GM20431 (cell line): ENCODE results near the gene SUSD3.
"Not testable (repeated sequence)": the region's sequence is repeated elsewhere in the genome, so short reads cannot be mapped to it uniquely, and the experiment has no call there.

Experiments
- in situ Hi-C: fragments of 300-500 bp; cut with MseI, MboI; formaldehyde crosslinking; loops from one replicate; pipeline ENCODE4 v1.15.0; 2020; ENCODE audit warnings: low sequenced_read_pairs; ENCODE audit not compliant: unreplicated experiment

The SUSD3 gene

GRCh38 chr9:93107151-93107824, 48.8 kb downstream of the SUSD3 start:
- in situ Hi-C loops = no loop called here

- in situ Hi-C loops = no loop called here
These were observed 49.3 kb downstream of the SUSD3 start for GRCh38 chr9:93107825-93108161.

- in situ Hi-C loops = no loop called here
These were observed 50.0 kb downstream of the SUSD3 start for GRCh38 chr9:93108291-93109041.

- in situ Hi-C loops = no loop called here
These were observed 51.9 kb downstream of the SUSD3 start for GRCh38 chr9:93110311-93110855.

GRCh38 chr9:93111001-93111370, 52.5 kb downstream of the SUSD3 start:
- in situ Hi-C loops = no loop called here

- in situ Hi-C loops = no loop called here
These were observed 53.0 kb downstream of the SUSD3 start for GRCh38 chr9:93111371-93112115.

GRCh38 chr9:93112116-93112863, 53.8 kb downstream of the SUSD3 start:
- in situ Hi-C loops = no loop called here

GRCh38 chr9:93112864-93113389, 54.4 kb downstream of the SUSD3 start:
- in situ Hi-C loops = no loop called here

GRCh38 chr9:93114169-93114983, 55.9 kb downstream of the SUSD3 start:
- in situ Hi-C loops = no loop called here

GRCh38 chr9:93114984-93115335, 56.5 kb downstream of the SUSD3 start:
- in situ Hi-C loops = no loop called here

GRCh38 chr9:93115486-93116071, 57.1 kb downstream of the SUSD3 start:
- in situ Hi-C loops = no loop called here

GRCh38 chr9:93116072-93116961, 57.8 kb downstream of the SUSD3 start:
- in situ Hi-C loops = no loop called here

GRCh38 chr9:93117521-93117920, 59.0 kb downstream of the SUSD3 start:
- in situ Hi-C loops = not testable (repeated sequence)

- in situ Hi-C loops = no loop called here
These were observed 59.7 kb downstream of the SUSD3 start for GRCh38 chr9:93117924-93118862.

GRCh38 chr9:93118863-93119702, 60.6 kb downstream of the SUSD3 start:
- in situ Hi-C loops = no loop called here

GRCh38 chr9:93119703-93119952, 61.1 kb downstream of the SUSD3 start:
- in situ Hi-C loops = no loop called here
